Measurements from ENCODE around the gene NUDT3.
A peak's percentile ranks its signal among the peaks of the same experiment; 100 is the strongest.

The NUDT3 gene

DNA sequence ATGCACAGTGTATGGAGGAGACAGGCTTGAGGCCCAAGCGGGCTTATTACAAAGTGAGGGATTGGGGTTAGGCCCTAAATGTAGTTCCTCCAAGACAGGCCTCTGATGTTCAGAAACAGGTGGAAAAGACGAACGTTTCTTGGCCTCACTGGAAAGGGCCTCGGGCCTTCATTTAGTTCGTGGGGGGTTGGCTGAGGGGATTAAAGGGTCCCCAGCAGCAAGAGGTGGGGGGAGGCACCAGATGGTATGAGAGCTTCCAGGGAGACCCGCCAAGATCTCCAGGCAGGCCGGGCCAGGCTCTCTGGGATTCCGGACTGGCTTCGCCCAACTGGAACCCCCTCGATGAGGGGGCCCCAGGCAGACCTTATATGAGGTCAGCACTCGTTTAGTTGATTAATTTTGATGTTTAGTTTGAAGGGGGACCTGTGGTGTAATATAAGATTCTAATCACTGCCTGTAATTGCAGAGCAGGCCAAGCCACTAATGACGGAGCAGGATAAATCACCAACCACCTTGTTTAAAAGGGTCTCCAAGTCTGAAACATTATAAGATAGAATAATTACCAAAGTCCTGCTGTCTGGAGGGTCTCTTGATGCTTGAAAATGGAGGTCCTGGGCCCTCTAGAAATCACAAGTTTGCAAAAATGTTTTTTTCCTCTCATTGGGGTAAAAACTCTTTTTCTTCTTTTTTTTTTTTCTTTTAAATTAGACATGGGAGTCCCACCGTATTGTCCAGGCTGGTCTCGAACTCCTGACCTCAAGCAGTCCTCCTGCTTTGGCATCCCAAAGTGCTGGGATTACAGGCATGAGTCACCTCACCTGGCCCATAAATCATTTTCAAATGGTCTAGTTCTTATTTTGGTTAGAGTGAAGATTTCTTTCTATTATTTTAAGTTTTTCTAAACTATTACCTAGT lies 153.6 kb downstream of the NUDT3 start:
- no peak for DNase-seq (ENCODE audit: low read depth)

DNA sequence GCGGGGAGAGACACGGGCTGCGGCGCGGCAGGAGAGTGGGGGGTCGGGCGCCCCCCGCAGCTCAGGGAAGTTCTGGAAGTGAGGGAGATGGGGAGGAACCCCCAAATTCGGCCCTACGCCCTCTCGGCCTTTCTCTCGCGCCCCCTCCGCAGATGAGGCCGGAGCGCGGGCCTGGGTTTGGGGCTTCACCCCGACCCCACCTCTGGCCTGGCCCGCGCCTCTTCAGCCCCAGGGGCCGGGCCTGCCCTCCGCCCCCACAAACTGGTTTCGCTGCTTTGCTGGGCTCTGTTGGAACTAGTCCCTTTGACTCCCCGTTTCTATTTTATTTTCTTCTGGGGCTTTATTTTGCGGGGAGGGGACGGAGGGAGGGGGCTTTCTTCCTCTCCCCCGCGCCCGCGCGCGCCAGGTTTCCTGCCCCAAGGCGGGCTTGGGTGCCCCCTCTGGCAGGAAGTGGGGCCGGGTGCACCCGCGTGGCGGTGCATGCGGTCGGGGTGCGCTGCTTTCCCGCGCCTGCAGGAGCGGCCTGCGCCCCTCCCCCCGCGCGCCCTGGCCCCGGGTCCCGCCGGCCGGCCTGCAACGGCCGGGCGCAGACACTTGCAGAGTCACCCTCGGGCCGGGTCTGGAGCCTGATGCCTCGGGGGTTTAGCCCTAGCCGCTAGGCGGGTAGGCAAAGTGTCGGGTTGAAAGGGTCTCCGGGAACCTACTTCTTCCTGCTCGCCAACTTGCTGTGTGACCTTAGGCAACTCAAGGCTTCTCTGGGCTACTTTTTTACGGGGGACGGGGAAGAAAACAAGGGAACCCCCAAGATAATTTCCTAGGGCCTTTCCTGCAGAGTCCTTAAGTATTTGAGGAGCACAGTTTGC lies 154.5 kb downstream of the NUDT3 start:
- DNase-seq (ENCODE audit: low read depth): no peak

DNA sequence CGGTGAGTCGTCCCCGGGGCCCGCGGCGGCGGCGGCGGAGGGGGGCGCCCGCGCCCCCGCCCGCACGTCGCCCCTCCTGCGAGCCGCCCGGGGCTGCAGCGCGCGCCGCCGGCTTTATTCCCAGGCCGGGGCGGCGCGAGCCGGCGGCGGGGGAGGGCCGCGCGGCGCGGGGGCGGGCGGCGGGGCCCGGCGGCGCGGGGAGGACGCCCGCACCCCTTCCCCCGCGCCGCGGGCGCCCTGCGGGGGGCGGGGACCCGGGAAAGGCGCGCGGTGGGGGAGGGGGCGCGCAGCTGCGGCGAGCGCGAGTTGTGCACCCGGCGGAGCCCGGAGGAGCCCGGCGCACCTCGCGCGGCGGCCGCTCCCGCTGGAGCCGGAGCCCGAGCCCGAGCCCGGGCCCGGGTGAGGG lies 155.2 kb downstream of the NUDT3 start:
- no peak for DNase-seq (ENCODE audit: low read depth)

DNA sequence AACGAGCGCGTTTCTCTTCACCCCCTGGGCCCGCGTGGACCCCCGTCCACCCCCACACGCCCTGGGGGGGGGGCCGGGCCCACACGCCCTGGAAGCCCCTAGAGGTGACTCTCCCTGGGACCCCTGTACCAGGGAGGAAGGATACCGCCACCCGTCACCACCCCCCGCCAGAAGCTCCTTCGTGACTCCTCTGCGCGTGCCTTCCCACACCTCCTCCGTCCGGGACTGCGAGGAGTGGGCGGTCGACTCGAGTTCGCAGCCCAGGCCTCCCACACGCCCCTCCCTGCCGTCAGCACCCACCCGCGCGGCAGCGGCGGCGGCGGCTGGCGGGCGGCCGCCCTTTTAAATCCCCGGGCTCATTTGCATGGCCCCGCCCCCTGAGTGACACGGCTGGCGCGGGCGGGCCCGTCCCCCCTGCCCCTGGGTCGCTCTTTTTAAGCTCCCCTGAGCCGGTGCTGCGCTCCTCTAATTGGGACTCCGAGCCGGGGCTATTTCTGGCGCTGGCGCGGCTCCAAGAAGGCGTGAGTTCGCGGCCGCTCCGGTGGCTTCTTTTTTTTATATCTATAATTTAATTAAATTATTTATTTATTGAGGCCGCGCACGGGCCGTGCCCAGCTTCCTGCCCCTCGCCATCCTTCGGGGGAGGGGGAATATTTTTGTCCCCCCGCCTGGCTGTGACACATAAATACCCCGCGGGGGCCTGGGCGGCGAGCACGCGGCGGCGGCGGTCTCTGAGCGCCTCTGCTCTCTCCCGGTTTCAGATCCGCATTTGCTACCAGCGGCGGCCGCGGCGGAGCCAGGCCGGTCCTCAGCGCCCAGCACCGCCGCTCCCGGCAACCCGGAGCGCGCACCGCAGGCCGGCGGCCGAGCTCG lies 155.8 kb downstream of the NUDT3 start, which contains the start of gene HMGA1:
HMGA1 (plus strand) TSS at position 431 of the 873 bp plus-strand sequence. CDS start 3,908 bp downstream, outside the sequence.
- peak; percentile 79 for DNase-seq (ENCODE audit: low read depth)

DNA sequence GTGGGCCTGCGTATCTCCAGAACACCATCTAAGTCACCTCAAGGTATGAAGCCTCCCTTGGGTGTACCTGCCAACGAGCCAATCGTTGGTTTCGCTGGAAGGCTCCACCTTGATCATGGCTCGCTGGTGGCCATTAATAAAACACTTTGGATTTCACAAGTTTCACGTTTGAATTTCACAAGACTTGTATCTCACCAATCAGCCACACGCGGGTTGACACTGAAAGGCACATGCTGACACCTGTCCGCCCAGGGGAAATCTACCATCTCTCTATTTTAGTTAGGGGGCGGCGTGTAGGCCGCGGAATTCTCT lies 156.4 kb downstream of the NUDT3 start:
- no peak for DNase-seq (ENCODE audit: low read depth)

DNA sequence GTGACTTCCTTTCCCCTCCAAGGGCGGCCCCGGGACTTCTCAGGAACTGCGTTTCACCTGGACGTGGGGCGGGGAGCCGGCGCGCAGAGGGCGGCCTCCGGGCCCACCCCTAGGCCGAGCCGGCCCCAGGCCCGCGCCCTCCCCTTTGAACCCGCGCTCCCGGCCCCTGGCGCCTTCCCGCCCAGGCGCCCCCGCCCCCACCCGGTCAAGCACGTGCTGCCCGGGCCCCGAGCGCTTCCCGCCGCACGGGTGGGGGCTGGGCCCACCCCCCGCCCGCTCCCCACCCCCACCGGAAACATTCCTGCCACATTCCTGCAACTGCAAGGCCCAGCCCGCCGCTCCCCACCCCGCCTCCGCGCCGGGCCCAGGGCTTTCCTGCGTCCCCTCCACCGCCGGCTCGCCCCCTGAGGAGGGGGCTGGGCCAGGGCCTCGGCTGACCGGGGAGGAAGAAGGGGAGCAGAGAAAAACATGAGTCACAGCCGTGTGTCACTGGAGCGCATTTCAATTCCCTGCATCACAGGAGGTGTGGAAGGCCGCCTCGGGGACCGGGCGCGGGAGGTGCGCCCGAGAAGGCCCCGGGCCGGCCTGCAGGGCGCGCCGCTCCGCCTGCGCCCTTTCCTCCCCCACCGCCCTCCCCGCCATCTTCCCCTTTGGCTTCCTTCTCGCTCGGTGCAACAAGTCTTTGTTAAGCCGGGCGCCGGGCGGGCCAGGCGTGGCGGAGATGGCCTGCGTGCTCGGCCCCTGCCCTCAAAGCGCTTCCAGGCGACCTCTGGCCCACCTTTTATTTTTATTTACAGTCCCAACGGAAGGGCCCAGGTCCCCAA lies 156.9 kb downstream of the NUDT3 start:
- DNase-seq (ENCODE audit: low read depth): peak; percentile 34

DNA sequence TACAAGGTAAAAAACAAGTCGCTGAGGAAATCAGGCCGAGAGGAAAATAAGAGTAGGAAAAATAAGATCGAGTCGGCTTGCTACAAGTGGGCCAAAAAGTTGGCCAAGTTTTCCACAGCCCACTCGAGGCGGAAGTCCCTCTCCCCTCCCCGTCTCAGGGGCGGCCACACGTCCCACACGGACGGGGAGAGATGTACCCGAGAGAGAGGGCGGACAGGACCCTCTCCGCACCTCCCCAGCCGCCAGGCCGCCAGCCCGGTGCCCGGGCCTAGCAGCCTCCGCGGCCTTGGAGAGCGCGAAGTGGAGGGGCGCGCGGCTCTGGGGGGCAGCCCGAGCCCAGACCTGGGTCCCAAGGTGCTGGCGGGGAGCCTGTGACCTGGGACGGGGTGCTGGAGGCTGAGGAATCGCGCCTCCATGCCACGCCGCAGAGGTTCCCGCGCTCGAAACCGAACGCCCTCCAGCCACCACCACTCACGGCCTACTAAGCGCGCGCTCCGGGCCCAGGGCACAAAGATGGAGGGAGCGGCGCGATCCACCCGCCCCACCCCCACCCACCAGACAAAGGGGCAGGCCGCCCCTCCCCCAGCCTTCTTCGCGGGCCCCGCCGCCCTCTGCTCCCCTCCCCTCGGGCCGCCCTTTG lies 157.7 kb downstream of the NUDT3 start:
- DNase-seq (ENCODE audit: low read depth): no peak

DNA sequence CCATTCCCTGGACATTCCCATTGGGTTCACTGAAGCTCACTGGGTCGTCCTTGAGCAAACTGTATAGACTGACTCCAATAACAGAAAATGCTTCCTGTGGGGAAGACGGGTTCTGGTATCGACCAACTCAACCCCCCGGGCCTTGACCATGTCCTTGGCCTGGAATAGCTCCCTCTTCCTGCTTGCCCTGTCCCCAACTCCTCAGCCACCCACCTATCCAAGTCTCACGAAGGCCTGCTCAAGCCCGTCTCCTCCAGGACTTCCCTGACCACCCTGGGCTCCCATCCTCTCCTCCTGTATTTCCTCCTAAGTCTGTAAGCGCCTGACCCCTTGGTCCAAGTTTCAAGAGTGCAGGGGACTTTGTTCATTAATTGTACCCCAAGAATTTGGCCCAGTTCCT lies 158.6 kb downstream of the NUDT3 start:
- no peak for DNase-seq (ENCODE audit: low read depth)

DNA sequence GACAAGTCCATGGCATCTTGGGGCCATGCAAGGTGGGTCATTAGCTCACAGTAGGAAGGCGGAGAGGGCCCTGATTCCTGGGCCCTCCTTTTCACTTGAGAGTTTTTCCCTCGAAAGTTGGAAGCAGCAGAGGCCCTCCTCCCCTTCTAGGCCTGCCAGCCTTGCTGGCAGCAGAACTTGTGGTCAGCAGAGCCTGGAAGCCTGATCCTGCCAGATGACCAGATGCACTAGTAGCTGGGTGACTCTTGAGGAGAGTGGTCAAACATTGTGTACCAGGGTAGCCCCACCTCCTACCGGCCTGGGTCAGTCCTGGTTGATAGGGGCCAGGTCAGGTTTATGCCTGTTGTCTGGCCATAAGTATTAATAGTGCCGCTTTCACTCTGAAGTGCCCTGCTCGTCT lies 159.6 kb downstream of the NUDT3 start:
- no peak for DNase-seq (ENCODE audit: low read depth)

DNA sequence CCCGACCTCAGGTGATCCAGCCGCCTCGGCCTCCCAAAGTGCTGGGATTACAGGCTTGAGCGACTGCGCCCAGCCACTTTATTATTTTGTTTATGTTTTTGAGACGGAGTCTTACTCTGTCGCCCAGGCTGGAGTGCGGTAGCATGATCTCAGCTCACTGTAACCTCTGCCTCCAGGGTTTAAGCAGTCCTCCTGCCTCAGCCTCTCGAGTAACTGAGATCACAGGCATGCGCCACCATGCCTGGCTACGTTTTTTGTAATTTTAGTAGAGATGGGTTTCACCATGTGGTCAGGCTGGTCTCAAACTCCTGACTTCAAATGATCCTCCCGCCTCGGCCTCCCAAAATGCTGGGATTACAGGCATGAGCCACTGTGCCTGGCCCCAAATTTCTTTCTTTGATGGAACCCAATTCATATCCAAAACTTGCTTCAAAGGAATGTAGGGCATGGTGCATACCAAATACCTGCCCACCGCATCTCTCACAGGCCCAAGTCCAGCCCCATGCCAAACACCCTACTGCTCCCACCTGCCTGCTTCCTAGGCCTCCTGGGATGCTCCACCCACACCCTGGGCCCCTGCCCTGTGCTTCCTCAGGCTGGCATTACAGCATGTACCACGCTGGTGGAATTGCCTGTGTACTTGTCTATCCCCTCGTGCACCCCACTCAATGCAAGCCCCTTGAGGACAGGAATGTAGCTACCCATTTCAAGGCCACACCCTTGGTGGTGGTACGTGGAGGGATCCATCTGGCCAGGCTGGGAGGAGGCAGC lies 160.7 kb downstream of the NUDT3 start:
- DNase-seq (ENCODE audit: low read depth): no peak

DNA sequence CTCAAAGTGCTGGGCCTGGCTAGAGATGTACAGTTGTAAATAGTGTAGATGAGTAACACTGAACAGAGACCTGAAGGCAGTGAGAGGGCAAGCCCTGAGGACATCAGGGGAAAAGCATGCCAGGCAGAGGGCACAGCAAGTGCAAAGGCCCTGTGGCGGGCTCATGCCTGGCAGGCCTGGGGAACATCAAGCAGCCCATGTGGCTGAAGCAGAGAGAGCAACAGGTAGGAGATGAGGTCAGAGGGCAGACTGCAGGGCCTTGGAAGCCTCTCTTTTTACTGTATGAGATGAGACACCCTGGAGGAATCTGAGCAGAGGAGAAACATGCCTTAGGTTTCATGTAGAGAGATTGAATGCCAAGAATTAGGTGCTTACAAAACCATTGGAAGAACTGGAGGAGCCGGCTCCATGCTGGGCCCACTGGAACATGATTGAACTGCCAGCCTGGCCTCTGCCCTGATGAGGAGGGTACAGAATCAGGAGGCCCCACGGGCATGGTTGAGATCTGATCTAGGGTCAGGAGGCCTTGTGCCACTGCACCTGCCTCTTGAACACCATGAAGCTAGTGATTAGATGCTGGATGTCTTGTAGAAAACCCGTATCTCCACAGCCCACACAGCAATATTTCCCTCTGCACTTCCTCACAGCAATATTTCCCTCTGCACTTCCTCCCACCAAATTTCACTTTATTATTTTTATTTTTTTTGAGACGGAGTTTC lies 161.7 kb downstream of the NUDT3 start:
- no peak for DNase-seq (ENCODE audit: low read depth)

DNA sequence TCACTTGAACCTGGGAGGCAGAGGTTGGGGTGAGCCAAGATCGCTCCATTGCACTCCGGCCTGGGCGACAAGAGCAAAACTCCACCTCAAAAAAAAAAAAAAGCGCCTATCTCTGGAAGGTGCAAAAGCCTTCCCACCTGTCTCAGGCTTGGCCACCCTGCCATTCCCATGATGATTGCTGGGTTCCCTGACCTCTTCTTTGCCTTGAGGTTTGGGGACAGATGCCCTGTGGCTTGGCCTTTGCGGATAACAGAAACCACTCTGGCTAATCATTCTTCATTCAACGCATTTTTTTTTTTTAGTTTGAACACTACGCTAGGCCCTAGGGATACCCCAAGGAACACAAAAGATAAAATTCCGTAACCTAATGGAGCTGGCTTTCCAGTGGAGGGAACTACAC lies 162.6 kb downstream of the NUDT3 start:
- DNase-seq (ENCODE audit: low read depth): no peak
